Mesendoderm (in vitro differentiated cells): Measurements from ENCODE around the gene ARHGDIA.

Source experiments
- DNase-seq: peaks from one replicate; pipeline ENCODE4 v3.0.0; 2013
- H2AK5ac ChIP-seq: 2 replicates; pipeline ENCODE4 v1.6.1; 2013; ENCODE audit warnings: low read length, inconsistent platforms
- H2BK120ac ChIP-seq: 2 replicates; pipeline ENCODE4 v1.6.1; 2013; ENCODE audit warnings: low read depth, mild to moderate bottlenecking, low read length, moderate library complexity, mixed read lengths
- H2BK15ac ChIP-seq: replicated peaks from 2 replicates; pipeline ENCODE4 v1.6.1; 2013; ENCODE audit warnings: low read depth, mild to moderate bottlenecking, moderate library complexity
- H2BK5ac ChIP-seq: 2 replicates; pipeline ENCODE4 v1.6.1; 2013; ENCODE audit warnings: low read length, inconsistent platforms
- H3K18ac ChIP-seq: 2 replicates; pipeline ENCODE4 v1.6.1; 2013; ENCODE audit warnings: mild to moderate bottlenecking, low read length, mixed read lengths
- H3K23ac ChIP-seq: one replicate; pipeline ENCODE4 v1.6.1; 2013; ENCODE audit warnings: low read length
- H3K27ac ChIP-seq: 2 replicates; pipeline ENCODE4 v1.5.1; 2013; ENCODE audit warnings: low read depth, mild to moderate bottlenecking, inconsistent platforms, low read length, moderate library complexity
- H3K27me3 ChIP-seq: 2 replicates; pipeline ENCODE4 v1.6.1; 2013; ENCODE audit warnings: low read length, control low read depth, mild to moderate bottlenecking, inconsistent platforms; ENCODE audit not compliant: insufficient read depth, poor library complexity
- H3K36me3 ChIP-seq: 2 replicates; pipeline ENCODE4 v1.6.1; 2013; ENCODE audit warnings: low read length, inconsistent platforms; ENCODE audit not compliant: control insufficient read depth, insufficient read depth
- H3K4ac ChIP-seq: one replicate; pipeline ENCODE4 v1.6.1; 2013; ENCODE audit warnings: low read depth, mild to moderate bottlenecking, low read length, moderate library complexity
- H3K4me1 ChIP-seq: 2 replicates; pipeline ENCODE4 v1.6.1; 2013; ENCODE audit warnings: low read depth, low read length, inconsistent platforms; ENCODE audit not compliant: control insufficient read depth
- H3K4me2 ChIP-seq: 2 replicates; pipeline ENCODE4 v1.6.1; 2013; ENCODE audit warnings: low read length
- H3K4me3 ChIP-seq: 2 replicates; pipeline ENCODE4 v1.5.1; 2013; ENCODE audit warnings: mild to moderate bottlenecking, low read length
- H3K56ac ChIP-seq: one replicate; pipeline ENCODE4 v1.6.1; 2013; ENCODE audit warnings: low read length
- H3K79me1 ChIP-seq: 2 replicates; pipeline ENCODE4 v1.6.1; 2013; ENCODE audit warnings: low read length, inconsistent platforms
- H3K79me2 ChIP-seq: 2 replicates; pipeline ENCODE4 v1.6.1; 2013; ENCODE audit warnings: mild to moderate bottlenecking, low read length; ENCODE audit not compliant: control insufficient read depth, insufficient read depth
- H3K9ac ChIP-seq: 2 replicates; pipeline ENCODE4 v1.6.1; 2013; ENCODE audit warnings: low read length, inconsistent platforms
- H4K5ac ChIP-seq: one replicate; pipeline ENCODE4 v1.6.1; 2013; ENCODE audit warnings: low read length
- H4K8ac ChIP-seq: one replicate; pipeline ENCODE4 v1.6.1; 2013; ENCODE audit warnings: low read depth, mild to moderate bottlenecking, control low read depth, low read length, moderate library complexity
- WGBS: extraction: QIAGEN DNeasy Blood & Tissue Kit; methylation state at CpG from one replicate; pipeline ENCODE4 v1.1.7; 2013; ENCODE audit warnings: low lambda C conversion rate, missing lambda C conversion rate; ENCODE audit not compliant: insufficient coverage; ENCODE audit errors: extremely low coverage; 5-methylcytosine and 5-hydroxymethylcytosine counted together

ARHGDIA gene

GRCh38 chr17:81915331-81915730, 44.2 kb upstream of the ARHGDIA start:
- no peak overlapping the region for H2BK15ac ChIP-seq
- peaks cover 5% of the 10 kb centered on the region for H3K4me1 ChIP-seq
- DNase-seq: no peak
- H2BK120ac ChIP-seq: no peak overlapping the region
- H4K8ac ChIP-seq: no peak overlapping the region
- H4K5ac ChIP-seq: no peak overlapping the region
- H3K27ac ChIP-seq: no peak overlapping the region
- H3K4ac ChIP-seq: no peak overlapping the region
- no peak overlapping the region for H3K9ac ChIP-seq
- no peak overlapping the region for H3K4me2 ChIP-seq
- H3K79me1 ChIP-seq: peaks cover 20% of the 10 kb centered on the region
- no CpG with 5 or more reads among the region's 12 CpGs for WGBS
- no peak overlapping the region for H3K56ac ChIP-seq
- H3K4me3 ChIP-seq: no peak overlapping the region
- no peak overlapping the region for H3K18ac ChIP-seq
- H3K27me3 ChIP-seq: no peaks in the 10 kb centered on the region
- H2BK5ac ChIP-seq: no peak overlapping the region
- H3K36me3 ChIP-seq: peaks cover 9% of the 10 kb centered on the region
- no peak overlapping the region for H2AK5ac ChIP-seq
- H3K79me2 ChIP-seq: peaks cover 18% of the 10 kb centered on the region
- H3K23ac ChIP-seq: no peak overlapping the region

DNA sequence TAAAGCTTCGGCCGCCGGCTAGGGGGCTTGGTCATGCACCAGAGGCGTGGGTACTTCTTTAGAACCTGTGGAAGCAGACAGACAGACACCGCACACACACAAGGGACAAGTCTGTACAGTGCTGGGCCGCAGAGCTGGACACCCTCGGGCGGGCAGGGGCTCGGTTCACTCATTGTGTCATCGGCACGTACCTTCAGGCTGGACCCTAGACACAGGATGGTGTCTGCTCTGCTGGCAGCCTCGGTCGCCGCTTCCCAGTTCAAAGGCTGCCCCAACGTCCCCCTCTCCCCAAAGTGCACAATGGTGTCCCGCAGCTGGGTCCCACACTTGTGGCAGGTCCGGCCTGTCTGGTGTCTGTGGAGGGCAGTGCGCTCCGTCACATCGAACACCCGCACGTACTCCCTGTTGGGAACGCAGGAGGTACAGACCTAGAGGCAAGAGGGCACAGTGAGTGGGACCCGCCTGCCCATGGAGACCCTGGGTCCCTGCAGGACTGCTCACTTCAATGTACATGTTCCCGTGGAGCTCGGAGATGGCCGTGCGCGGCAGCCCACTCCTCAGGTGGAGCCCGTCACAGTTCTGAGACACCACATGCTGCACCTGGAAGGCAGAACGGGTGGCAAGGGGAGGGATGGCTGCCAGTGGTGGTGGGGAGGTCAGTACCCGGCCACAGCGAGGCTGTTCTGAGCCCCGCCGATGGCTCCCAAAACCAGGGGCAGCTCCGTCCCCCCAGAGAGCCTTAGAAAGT, 43.1 kb upstream of the ARHGDIA start:
- Histone ChIP-seq H3K27ac (no peak overlapping the region), H2BK120ac (no peak overlapping the region), H3K4ac (no peak overlapping the region), H2AK5ac (no peak overlapping the region), H3K4me3 (no peak overlapping the region), H3K27me3 (no peaks in the 10 kb centered on the region), H2BK15ac (no peak overlapping the region), H2BK5ac (no peak overlapping the region), H3K18ac (no peak overlapping the region), H3K9ac (no peak overlapping the region), H4K5ac (no peak overlapping the region), H3K56ac (no peak overlapping the region), H4K8ac (no peak overlapping the region), H3K79me1 (peaks cover 16% of the 10 kb centered on the region), H3K4me2 (no peak overlapping the region), H3K4me1 (peaks cover 8% of the 10 kb centered on the region), H3K36me3 (peaks cover 7% of the 10 kb centered on the region), H3K79me2 (peaks cover 11% of the 10 kb centered on the region), H3K23ac (no peak overlapping the region)
- no peak for DNase-seq
- no CpG with 5 or more reads among the region's 36 CpGs for WGBS

DNA sequence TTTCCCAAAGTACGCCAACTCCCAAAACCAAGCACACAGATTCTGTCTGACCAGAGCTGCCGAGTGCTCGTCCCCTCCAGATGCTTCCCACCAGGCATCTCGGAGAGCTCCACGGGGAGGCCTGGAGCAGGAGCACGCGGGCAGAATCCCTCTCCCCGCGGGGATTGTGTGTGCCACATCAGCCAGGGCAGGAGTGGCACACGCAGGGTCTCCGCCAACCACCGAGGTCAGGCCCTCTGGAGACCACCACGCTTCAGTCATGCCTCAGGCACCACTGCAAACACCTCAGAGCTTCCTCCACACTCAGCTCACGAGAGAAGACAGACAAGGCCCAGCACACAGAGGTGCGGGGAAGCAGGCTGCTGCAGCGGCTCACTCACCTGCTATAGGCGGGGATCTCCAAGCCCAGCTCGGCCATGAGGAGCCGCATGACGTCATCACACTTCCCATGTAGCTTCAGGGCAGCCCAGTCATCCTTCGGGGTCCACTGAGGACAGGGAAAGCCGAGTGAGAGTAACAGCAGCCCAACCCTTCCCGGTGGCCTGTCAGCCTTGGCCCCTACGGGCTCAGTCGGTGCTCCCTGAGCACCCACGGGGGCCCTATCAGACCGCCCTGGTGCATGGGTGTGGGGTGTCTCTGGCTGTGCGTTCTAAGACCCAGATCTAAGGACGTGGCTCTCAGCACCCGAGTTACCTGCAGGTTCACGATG, 42.4 kb upstream of the ARHGDIA start:
- H2BK15ac ChIP-seq: no peak overlapping the region
- WGBS: no CpG with 5 or more reads among the region's 31 CpGs
- peaks cover 7% of the 10 kb centered on the region for H3K36me3 ChIP-seq
- H2AK5ac ChIP-seq: no peak overlapping the region
- H3K4ac ChIP-seq: no peak overlapping the region
- H2BK5ac ChIP-seq: no peak overlapping the region
- H3K4me3 ChIP-seq: no peak overlapping the region
- peaks cover 8% of the 10 kb centered on the region for H3K4me1 ChIP-seq
- H4K8ac ChIP-seq: no peak overlapping the region
- H3K79me1 ChIP-seq: peaks cover 16% of the 10 kb centered on the region
- DNase-seq: no peak
- H3K18ac ChIP-seq: no peak overlapping the region
- H3K4me2 ChIP-seq: no peak overlapping the region
- H3K9ac ChIP-seq: no peak overlapping the region
- H3K56ac ChIP-seq: no peak overlapping the region
- no peak overlapping the region for H3K27ac ChIP-seq
- no peak overlapping the region for H2BK120ac ChIP-seq
- H3K79me2 ChIP-seq: peaks cover 11% of the 10 kb centered on the region
- no peak overlapping the region for H3K23ac ChIP-seq
- H3K27me3 ChIP-seq: no peaks in the 10 kb centered on the region
- H4K5ac ChIP-seq: no peak overlapping the region

DNA sequence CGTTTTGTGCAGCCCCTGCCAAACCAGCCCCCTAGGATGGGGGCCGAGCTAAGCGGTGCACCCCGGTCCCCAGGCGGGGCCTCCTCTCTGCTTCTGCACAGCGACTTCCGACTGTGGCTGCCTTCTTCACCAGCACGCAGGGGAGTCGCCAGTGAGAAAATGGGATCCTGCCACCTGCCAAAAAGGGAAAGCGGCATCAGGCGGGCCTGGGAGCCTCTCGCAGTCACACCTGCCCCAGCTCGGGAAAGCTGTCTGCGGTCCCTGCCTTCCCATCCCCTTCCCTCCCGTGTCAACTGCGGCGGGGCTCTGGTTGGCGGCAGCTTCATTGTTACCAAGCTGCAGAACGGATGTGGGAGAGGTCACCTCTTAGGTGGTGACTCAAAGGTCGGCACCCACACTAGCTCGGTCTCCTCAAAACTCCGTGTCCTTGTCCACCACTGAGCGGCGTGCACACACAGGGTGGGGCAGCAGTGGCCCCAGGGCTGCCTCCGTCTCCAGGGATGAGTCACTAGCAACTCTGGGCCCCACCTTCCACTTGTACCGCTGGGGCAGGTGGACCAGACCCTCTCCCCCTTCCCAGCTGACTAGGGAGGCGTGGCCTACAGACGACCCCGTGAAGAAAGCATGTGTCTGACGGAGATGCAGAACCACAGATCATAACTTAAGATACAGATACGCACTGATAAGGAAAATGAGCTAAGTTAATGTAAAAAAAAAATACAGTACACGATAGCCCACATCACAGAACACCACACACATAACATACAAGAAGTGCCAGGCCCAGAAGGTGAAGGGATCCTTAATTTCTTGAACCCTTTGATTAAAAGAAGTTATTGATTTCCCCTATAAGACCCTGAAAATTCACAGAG, 41.5 kb upstream of the ARHGDIA start:
- Histone ChIP-seq H2BK120ac (no peak overlapping the region), H3K79me1 (peaks cover 16% of the 10 kb centered on the region), H2BK5ac (no peak overlapping the region), H4K8ac (no peak overlapping the region), H3K79me2 (peaks cover 11% of the 10 kb centered on the region), H4K5ac (no peak overlapping the region), H3K23ac (no peak overlapping the region), H3K27ac (no peak overlapping the region), H3K4me3 (no peak overlapping the region), H3K4me2 (no peak overlapping the region), H2BK15ac (no peak overlapping the region), H3K27me3 (no peaks in the 10 kb centered on the region), H3K36me3 (peaks cover 7% of the 10 kb centered on the region), H2AK5ac (no peak overlapping the region), H3K18ac (no peak overlapping the region), H3K4ac (no peak overlapping the region), H3K9ac (no peak overlapping the region), H3K56ac (no peak overlapping the region), H3K4me1 (peaks cover 8% of the 10 kb centered on the region)
- WGBS: no CpG with 5 or more reads among the region's 32 CpGs
- DNase-seq: no peak

GRCh38 chr17:81911969-81912368, 40.8 kb upstream of the ARHGDIA start:
- no CpG with 5 or more reads among the region's 19 CpGs for WGBS
- no peak overlapping the region for H3K4ac ChIP-seq
- no peaks in the 10 kb centered on the region for H3K27me3 ChIP-seq
- H3K27ac ChIP-seq: no peak overlapping the region
- H2BK15ac ChIP-seq: no peak overlapping the region
- no peak overlapping the region for H3K23ac ChIP-seq
- H2BK120ac ChIP-seq: no peak overlapping the region
- H3K36me3 ChIP-seq: peaks cover 7% of the 10 kb centered on the region
- no peak overlapping the region for H3K4me2 ChIP-seq
- DNase-seq: no peak
- no peak overlapping the region for H3K56ac ChIP-seq
- no peak overlapping the region for H3K4me3 ChIP-seq
- peaks cover 13% of the 10 kb centered on the region for H3K79me1 ChIP-seq
- H4K5ac ChIP-seq: no peak overlapping the region
- H4K8ac ChIP-seq: no peak overlapping the region
- no peak overlapping the region for H2BK5ac ChIP-seq
- peaks cover 6% of the 10 kb centered on the region for H3K4me1 ChIP-seq
- H3K9ac ChIP-seq: no peak overlapping the region
- H3K18ac ChIP-seq: no peak overlapping the region
- H2AK5ac ChIP-seq: no peak overlapping the region
- H3K79me2 ChIP-seq: peaks cover 8% of the 10 kb centered on the region
